Memory B cell (primary cell): ENCODE measurements around the gene MDH1.

Experiments
- ATAC-seq: fragments of 150-1000 bp; cut with Tn5 transposase; 2 replicates; pipeline ENCODE4 v1.10.0; 2021; ENCODE audit warnings: low read depth, mild to moderate bottlenecking, moderate library complexity
- DNase-seq, 2 donors: peaks; one replicate each; pipeline ENCODE4 v3.0.0; 2022; ENCODE audit warnings: low spot score in 2 of 2
- H3K27ac Mint-ChIP-seq: one replicate; pipeline ENCODE4 v1.8.0; 2022; ENCODE audit warnings: mild to moderate bottlenecking, moderate library complexity, mixed read lengths
- H3K27me3 Mint-ChIP-seq: one replicate; pipeline ENCODE4 v1.8.0; 2022; ENCODE audit warnings: mixed read lengths
- H3K36me3 Mint-ChIP-seq: one replicate; pipeline ENCODE4 v1.8.0; 2022; ENCODE audit warnings: mild to moderate bottlenecking, mixed read lengths
- H3K4me1 Mint-ChIP-seq: one replicate; pipeline ENCODE4 v1.8.0; 2022; ENCODE audit warnings: mixed read lengths
- H3K4me3 Mint-ChIP-seq: one replicate; pipeline ENCODE4 v1.8.0; 2022; ENCODE audit warnings: mild to moderate bottlenecking, moderate library complexity, mixed read lengths
- H3K9me3 Mint-ChIP-seq: one replicate; pipeline ENCODE4 v1.8.0; 2022; ENCODE audit warnings: mixed read lengths

The MDH1 gene

DNA sequence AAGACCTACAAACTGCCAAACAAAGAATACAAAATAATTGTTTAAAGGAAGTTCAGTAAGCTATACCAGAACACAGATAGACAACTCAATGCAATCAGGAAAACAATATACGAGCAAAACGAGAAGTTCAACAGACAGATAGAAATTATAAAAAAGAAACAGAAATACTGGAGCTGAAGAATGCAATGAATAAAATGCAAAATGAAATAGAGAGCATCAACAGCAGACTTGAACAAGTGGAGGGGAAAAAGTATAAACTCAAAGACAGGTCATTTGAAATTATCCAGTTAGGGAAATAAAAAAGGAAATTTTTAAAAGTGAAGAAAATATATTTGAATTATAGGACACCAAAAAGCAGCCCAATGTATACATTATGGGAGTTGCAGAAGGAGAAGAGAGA lies 43.6 kb downstream of the MDH1 start:
- Mint-ChIP-seq H3K9me3 (peaks cover 22% of the 10 kb centered on the region), H3K4me1 (no peaks in the 10 kb centered on the region), H3K27me3 (peaks cover 1% of the 10 kb centered on the region), H3K4me3 (no peak overlapping the region), H3K27ac (no peak overlapping the region), H3K36me3 (peaks cover 4% of the 10 kb centered on the region)
- no peak for DNase-seq
- no peak for ATAC-seq

DNA sequence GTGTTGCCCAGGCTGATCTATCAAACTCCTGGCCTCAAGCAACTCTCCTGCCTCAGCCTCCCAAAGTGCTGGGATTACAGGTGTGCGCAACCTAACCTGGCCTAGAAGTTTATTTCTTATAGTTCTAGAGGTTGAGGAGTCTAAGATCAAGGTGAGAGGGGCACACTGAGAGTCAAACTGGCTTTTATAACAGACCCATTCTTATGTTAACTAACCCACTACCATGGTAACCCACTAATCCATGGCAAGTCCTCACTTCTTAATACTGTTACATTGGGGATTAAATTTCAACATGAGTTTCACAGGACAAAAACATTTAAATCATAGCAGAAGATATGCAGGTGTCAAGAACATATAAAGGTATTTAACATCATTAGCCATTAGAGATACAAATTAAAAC lies 50.6 kb downstream of the MDH1 start:
- no peak for ATAC-seq
- DNase-seq, result no peak
- Mint-ChIP-seq H3K4me3 (no peak overlapping the region), H3K27me3 (peaks cover 1% of the 10 kb centered on the region), H3K36me3 (no peaks in the 10 kb centered on the region), H3K4me1 (no peaks in the 10 kb centered on the region), H3K27ac (no peak overlapping the region), H3K9me3 (peaks cover 11% of the 10 kb centered on the region)

DNA sequence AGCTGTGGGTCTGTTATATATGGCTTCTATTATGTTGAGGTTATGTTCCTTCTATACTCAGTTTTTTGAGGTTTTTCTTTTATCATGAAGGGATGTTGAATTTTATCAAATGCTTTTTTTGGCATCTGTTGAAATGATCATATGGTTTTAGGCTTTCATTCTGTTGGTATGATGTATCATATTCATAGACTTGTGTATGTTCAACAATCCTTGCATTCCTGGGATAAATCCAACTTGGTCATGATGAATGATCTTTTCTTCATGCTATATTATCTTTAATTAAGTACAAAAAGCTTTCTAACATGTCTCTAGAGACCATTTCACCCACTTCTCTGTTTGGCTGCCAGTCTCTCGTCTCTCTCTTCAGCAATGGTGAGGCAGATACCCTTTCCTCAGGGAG lies 54.2 kb downstream of the MDH1 start:
- H3K36me3 Mint-ChIP-seq, result no peaks in the 10 kb centered on the region
- peaks cover 9% of the 10 kb centered on the region for H3K27me3 Mint-ChIP-seq
- no peaks in the 10 kb centered on the region for H3K4me1 Mint-ChIP-seq
- H3K9me3 Mint-ChIP-seq, result peaks cover 3% of the 10 kb centered on the region
- ATAC-seq, result no peak
- H3K4me3 Mint-ChIP-seq, result no peak overlapping the region
- no peak overlapping the region for H3K27ac Mint-ChIP-seq
- DNase-seq, result no peak

DNA sequence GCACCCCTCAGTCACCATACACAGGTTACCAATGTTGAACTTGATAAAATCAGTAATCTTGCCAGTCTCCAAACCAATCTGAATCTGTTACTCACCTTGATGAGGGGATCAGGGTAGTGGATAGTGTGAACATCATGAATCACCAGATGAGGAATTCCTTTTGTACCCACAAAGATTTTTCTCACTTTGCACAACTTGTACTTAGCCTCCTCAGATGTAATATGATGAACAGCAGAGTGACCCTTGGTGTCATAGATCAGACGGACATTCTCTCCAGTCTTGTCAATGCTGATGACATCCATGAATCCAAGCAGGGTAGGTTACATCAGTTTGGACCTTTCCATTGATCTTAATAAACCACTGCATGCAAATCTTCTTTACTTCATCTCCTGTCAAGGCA lies 54.7 kb downstream of the MDH1 start:
- Mint-ChIP-seq H3K36me3 (no peaks in the 10 kb centered on the region), H3K9me3 (peaks cover 3% of the 10 kb centered on the region), H3K4me3 (no peak overlapping the region), H3K27ac (no peak overlapping the region), H3K4me1 (no peaks in the 10 kb centered on the region), H3K27me3 (peaks cover 9% of the 10 kb centered on the region)
- DNase-seq, result no peak
- no peak for ATAC-seq

DNA sequence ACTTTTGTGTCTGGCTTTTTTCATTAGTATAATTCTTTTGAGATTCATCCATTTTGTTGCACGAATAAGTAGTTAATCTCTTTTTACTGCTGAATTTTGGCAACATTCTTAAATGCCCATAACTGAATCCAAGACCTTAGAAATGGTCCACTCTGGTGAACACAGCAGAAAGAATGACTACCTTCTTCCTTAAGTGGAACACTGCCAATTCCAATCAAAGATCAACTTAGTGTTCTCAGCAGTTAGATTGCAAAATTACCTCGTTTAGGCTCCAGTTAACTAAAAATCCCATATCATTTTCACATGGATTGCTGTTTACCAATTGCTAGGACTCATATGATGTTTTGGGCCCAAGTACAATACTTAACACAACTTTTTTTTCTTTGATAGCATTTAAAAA lies 59.9 kb downstream of the MDH1 start:
- Mint-ChIP-seq H3K36me3 (peaks cover 2% of the 10 kb centered on the region), H3K9me3 (peaks cover 2% of the 10 kb centered on the region), H3K27ac (no peak overlapping the region), H3K27me3 (peaks cover 18% of the 10 kb centered on the region), H3K4me1 (no peaks in the 10 kb centered on the region), H3K4me3 (no peak overlapping the region)
- DNase-seq (no peak), ATAC-seq (no peak)

DNA sequence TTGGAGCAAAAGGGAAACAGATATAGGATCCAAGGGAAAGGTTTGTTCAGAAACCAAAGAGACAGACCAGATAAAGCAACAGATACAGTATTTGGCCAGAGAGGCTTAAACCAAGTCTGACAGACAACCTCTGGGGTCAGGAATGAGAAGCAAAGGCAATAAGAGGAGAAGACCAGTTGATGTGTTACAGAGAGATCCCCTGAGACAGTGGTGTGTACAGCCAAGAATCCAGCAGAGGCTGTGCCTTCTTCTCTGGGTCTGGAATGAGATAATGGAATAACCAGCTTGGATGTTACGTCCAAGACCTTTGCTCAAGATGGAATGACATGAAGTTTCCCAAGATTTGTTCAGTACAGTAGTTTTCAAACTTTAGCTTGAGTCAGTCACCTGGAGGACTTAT lies 61.1 kb downstream of the MDH1 start:
- Mint-ChIP-seq H3K27me3 (peaks cover 18% of the 10 kb centered on the region), H3K4me3 (no peak overlapping the region), H3K36me3 (peaks cover 2% of the 10 kb centered on the region), H3K27ac (no peak overlapping the region), H3K4me1 (no peaks in the 10 kb centered on the region), H3K9me3 (peaks cover 2% of the 10 kb centered on the region)
- DNase-seq (no peak), ATAC-seq (no peak)

DNA sequence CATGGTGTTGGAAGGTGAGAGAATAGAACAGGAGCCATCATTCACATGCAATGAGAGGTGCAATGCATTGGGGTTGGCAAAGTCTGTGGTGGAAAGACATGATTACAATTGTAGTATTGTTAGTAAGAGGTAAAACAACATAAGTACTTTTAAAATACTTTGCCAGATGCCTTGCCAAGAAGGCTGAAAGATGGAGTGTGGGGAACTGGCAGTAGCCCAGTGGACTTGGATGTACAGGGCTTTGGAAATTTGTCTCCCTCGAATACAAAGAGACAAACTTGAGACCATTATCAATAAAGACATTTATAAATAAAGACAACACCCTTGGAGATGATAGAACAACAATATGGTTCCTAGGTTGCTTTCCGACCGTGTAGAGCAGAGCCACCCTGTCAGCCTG lies 62.0 kb downstream of the MDH1 start:
- Mint-ChIP-seq H3K4me1 (no peaks in the 10 kb centered on the region), H3K36me3 (peaks cover 2% of the 10 kb centered on the region), H3K4me3 (no peak overlapping the region), H3K9me3 (peaks cover 2% of the 10 kb centered on the region), H3K27me3 (peaks cover 16% of the 10 kb centered on the region), H3K27ac (no peak overlapping the region)
- DNase-seq (no peak), ATAC-seq (no peak)

DNA sequence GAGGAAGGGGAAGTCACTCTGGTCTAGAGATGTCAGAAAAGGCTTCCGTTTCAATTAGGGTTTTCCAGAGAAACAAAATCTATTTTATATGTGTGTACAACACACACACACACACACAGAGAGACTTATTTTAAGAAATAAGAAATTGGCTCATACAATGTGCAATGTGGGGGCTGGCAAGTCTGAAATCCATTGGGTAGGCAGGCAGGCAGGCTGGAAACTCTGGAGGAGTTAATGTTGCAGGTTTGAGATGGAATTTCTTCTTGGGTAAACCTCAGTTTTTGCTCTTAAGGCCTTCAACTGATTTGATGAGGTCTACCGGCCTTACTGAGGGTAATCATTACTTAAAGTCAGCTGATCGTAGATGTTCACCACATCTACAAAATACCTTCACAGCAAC lies 62.6 kb downstream of the MDH1 start:
- DNase-seq (no peak), ATAC-seq (no peak)
- Mint-ChIP-seq H3K9me3 (peaks cover 2% of the 10 kb centered on the region), H3K4me1 (no peaks in the 10 kb centered on the region), H3K4me3 (no peak overlapping the region), H3K27me3 (peaks cover 14% of the 10 kb centered on the region), H3K27ac (no peak overlapping the region), H3K36me3 (peaks cover 2% of the 10 kb centered on the region)

DNA sequence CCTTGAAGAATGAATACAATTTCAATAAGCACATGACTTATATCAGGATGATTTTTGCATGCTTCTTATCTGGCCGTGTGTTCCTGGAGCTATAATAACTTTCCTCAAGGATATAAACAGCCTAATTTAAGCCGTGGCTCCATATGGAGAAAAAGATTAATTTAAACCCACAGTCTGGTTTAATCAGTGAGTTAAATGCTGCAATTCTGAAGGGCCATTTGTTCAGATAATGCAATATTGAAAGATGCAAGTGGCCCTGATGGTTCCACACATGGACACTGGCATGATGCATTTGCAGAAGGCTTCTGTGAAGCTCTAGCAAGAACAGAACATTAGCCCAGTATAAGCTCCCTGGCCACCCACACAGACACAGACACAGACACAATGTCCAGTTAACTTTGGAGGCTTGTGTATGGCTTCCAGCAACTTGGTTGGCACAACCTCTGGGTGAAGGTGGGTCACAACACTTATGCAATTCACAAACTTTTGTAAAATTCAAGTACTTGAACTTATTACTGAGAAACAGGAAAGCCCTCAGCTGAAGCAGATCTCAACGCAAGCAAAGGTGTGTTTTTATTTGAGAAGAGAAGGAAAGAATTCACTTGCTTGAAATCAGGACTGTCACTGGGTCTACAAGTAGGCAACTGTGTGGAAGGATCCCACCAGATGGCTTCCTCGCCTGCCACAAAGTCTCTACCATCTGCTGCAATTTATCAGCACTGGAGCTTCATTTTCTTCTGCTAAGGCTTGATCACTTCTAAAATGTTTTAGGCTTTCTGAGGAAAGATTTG lies 63.3 kb downstream of the MDH1 start:
- Mint-ChIP-seq H3K4me3 (no peak overlapping the region), H3K27me3 (peaks cover 14% of the 10 kb centered on the region)

DNA sequence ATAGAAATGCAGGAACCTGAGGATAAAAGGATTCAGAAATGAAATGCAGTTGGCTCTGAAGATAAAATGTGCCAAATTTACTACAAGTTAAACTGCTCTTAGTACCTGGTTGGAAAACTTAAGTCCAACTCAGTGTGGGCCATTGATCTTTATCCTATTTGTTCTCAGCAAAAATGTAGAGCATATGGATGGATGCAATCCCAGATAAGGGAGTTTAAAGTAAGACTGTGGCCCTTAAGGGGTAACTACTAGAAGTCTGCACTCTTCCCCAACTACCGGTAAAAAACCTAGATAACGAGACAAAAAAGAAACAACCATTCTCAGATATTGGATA lies 63.9 kb downstream of the MDH1 start:
- no peak overlapping the region for H3K27ac Mint-ChIP-seq
- H3K4me3 Mint-ChIP-seq, result no peak overlapping the region
- DNase-seq (no peak), ATAC-seq (no peak)
- peaks cover 5% of the 10 kb centered on the region for H3K36me3 Mint-ChIP-seq
- H3K27me3 Mint-ChIP-seq, result peaks cover 14% of the 10 kb centered on the region
- H3K9me3 Mint-ChIP-seq, result no peaks in the 10 kb centered on the region
- no peaks in the 10 kb centered on the region for H3K4me1 Mint-ChIP-seq

More for the DNA sequence above, 63.3 kb downstream of the MDH1 start:
- H3K36me3 Mint-ChIP-seq, result peaks cover 5% of the 10 kb centered on the region
- no peaks in the 10 kb centered on the region for H3K4me1 Mint-ChIP-seq
- ATAC-seq, result no peak
- H3K9me3 Mint-ChIP-seq, result no peaks in the 10 kb centered on the region
- DNase-seq, result no peak
- no peak overlapping the region for H3K27ac Mint-ChIP-seq

DNA sequence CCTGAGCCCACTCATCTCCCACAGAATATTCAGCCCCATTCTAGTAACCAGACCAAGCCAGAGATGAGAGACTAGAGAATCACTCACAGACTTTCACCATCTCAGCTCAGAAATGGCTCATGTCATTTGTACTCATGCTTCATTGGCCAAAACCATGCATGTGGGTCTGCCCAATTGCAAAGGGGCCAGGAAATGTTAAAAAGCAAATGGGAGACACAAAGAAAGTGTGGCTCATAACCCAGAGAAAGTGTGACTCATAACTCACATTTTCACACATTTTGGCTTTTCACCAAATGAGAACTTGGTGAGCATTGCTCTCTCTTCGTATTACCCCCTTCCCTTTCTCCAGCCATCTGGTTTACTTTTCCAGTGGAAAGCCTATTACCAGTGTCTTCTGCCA lies 66.2 kb downstream of the MDH1 start:
- no peak overlapping the region for H3K27ac Mint-ChIP-seq
- no peaks in the 10 kb centered on the region for H3K4me1 Mint-ChIP-seq
- H3K9me3 Mint-ChIP-seq, result no peaks in the 10 kb centered on the region
- peaks cover 3% of the 10 kb centered on the region for H3K36me3 Mint-ChIP-seq
- no peak overlapping the region for H3K4me3 Mint-ChIP-seq
- H3K27me3 Mint-ChIP-seq, result peaks cover 10% of the 10 kb centered on the region
- DNase-seq, result no peak
- ATAC-seq, result no peak
